IPS-15b (cell line): ENCODE results near the gene ZC3H12C.
"Not testable (repeated sequence)": the region's sequence is repeated elsewhere in the genome, so short reads cannot be mapped to it uniquely, and the experiment has no call there.

Experiments
- H3K27me3 ChIP-seq: one replicate; pipeline ENCODE4 v1.6.1; 2013; ENCODE audit warnings: low read length; ENCODE audit not compliant: control insufficient read depth, insufficient read depth
- H3K36me3 ChIP-seq: one replicate; pipeline ENCODE4 v1.6.1; 2013; ENCODE audit warnings: low read length; ENCODE audit not compliant: control insufficient read depth, insufficient read depth
- H3K4me1 ChIP-seq: one replicate; pipeline ENCODE4 v1.6.1; 2013; ENCODE audit warnings: mild to moderate bottlenecking, low read length; ENCODE audit not compliant: control insufficient read depth, insufficient read depth
- H3K4me3 ChIP-seq: one replicate; pipeline ENCODE4 v1.5.1; 2013; ENCODE audit warnings: low read depth, low read length
- H3K9ac ChIP-seq: one replicate; pipeline ENCODE4 v1.6.1; 2013; ENCODE audit warnings: low read depth, mild to moderate bottlenecking, low read length
- H3K9me3 ChIP-seq: one replicate; pipeline ENCODE4 v1.6.1; 2013; ENCODE audit warnings: mild to moderate bottlenecking, low read length; ENCODE audit not compliant: control insufficient read depth, insufficient read depth

ZC3H12C gene

GRCh38 chr11:110182886-110183285 lies 89.7 kb downstream of the ZC3H12C start:
- Histone ChIP-seq H3K4me3 (no peak overlapping the region), H3K9me3 (no peaks in the 10 kb centered on the region), H3K9ac (no peak overlapping the region), H3K4me1 (peaks cover 4% of the 10 kb centered on the region), H3K36me3 (no peaks in the 10 kb centered on the region), H3K27me3 (no peaks in the 10 kb centered on the region)

GRCh38 chr11:110184456-110184855 lies 91.3 kb downstream of the ZC3H12C start:
- no peaks in the 10 kb centered on the region for H3K36me3 ChIP-seq
- H3K9ac ChIP-seq = no peak overlapping the region
- H3K9me3 ChIP-seq = no peaks in the 10 kb centered on the region

GRCh38 chr11:110185121-110185591 lies 92.0 kb downstream of the ZC3H12C start:
- Histone ChIP-seq H3K4me3 (no peak overlapping the region), H3K9ac (no peak overlapping the region), H3K4me1 (peaks cover 4% of the 10 kb centered on the region), H3K27me3 (no peaks in the 10 kb centered on the region), H3K36me3 (no peaks in the 10 kb centered on the region), H3K9me3 (no peaks in the 10 kb centered on the region)

More at GRCh38 chr11:110184456-110184855, 91.3 kb downstream of the ZC3H12C start:
- peaks cover 4% of the 10 kb centered on the region for H3K4me1 ChIP-seq
- no peak overlapping the region for H3K4me3 ChIP-seq
- H3K27me3 ChIP-seq = no peaks in the 10 kb centered on the region

- Histone ChIP-seq H3K27me3 (no peaks in the 10 kb centered on the region), H3K4me3 (no peak overlapping the region), H3K9ac (no peak overlapping the region), H3K9me3 (no peaks in the 10 kb centered on the region), H3K36me3 (no peaks in the 10 kb centered on the region), H3K4me1 (peaks cover 4% of the 10 kb centered on the region)
Measured at GRCh38 chr11:110185599-110185998, 92.4 kb downstream of the ZC3H12C start.

GRCh38 chr11:110186456-110186855 lies 93.3 kb downstream of the ZC3H12C start:
- H3K9ac ChIP-seq = no peak overlapping the region
- no peak overlapping the region for H3K4me3 ChIP-seq
- H3K4me1 ChIP-seq = peaks cover 4% of the 10 kb centered on the region
- no peaks in the 10 kb centered on the region for H3K27me3 ChIP-seq
- H3K36me3 ChIP-seq = no peaks in the 10 kb centered on the region
- H3K9me3 ChIP-seq = no peaks in the 10 kb centered on the region

- peaks cover 4% of the 10 kb centered on the region for H3K4me1 ChIP-seq
- H3K9ac ChIP-seq = no peak overlapping the region
- H3K36me3 ChIP-seq = no peaks in the 10 kb centered on the region
- H3K9me3 ChIP-seq = no peaks in the 10 kb centered on the region
- H3K4me3 ChIP-seq = no peak overlapping the region
- no peaks in the 10 kb centered on the region for H3K27me3 ChIP-seq
Measured at GRCh38 chr11:110186867-110187266, 93.7 kb downstream of the ZC3H12C start.

- Histone ChIP-seq H3K9ac (no peak overlapping the region), H3K27me3 (no peaks in the 10 kb centered on the region), H3K9me3 (no peaks in the 10 kb centered on the region), H3K36me3 (no peaks in the 10 kb centered on the region), H3K4me1 (peaks cover 4% of the 10 kb centered on the region), H3K4me3 (no peak overlapping the region)
Measured at GRCh38 chr11:110187731-110188130, 94.5 kb downstream of the ZC3H12C start.

- H3K9ac ChIP-seq = no peak overlapping the region
- H3K9me3 ChIP-seq = no peaks in the 10 kb centered on the region
- H3K36me3 ChIP-seq = no peaks in the 10 kb centered on the region
- no peaks in the 10 kb centered on the region for H3K27me3 ChIP-seq
- no peak overlapping the region for H3K4me3 ChIP-seq
- peaks cover 4% of the 10 kb centered on the region for H3K4me1 ChIP-seq
Measured at GRCh38 chr11:110190885-110191284, 97.7 kb downstream of the ZC3H12C start.

GRCh38 chr11:110192604-110193282 lies 99.6 kb downstream of the ZC3H12C start:
- H3K9me3 ChIP-seq, H3K4me3 ChIP-seq, H3K9ac ChIP-seq, H3K27me3 ChIP-seq, H3K36me3 ChIP-seq, H3K4me1 ChIP-seq: not testable (repeated sequence)

GRCh38 chr11:110194211-110194766 lies 101.1 kb downstream of the ZC3H12C start:
- H3K27me3 ChIP-seq, H3K36me3 ChIP-seq, H3K4me3 ChIP-seq, H3K4me1 ChIP-seq, H3K9ac ChIP-seq, H3K9me3 ChIP-seq: not testable (repeated sequence)

- Histone ChIP-seq H3K36me3 (no peaks in the 10 kb centered on the region), H3K4me1 (peaks cover 10% of the 10 kb centered on the region), H3K9me3 (no peaks in the 10 kb centered on the region), H3K27me3 (no peaks in the 10 kb centered on the region), H3K9ac (no peak overlapping the region), H3K4me3 (no peak overlapping the region)
Measured at GRCh38 chr11:110196241-110196754, 103.1 kb downstream of the ZC3H12C start.

- no peaks in the 10 kb centered on the region for H3K27me3 ChIP-seq
- no peak overlapping the region for H3K4me3 ChIP-seq
- peaks cover 10% of the 10 kb centered on the region for H3K4me1 ChIP-seq
- H3K9ac ChIP-seq = no peak overlapping the region
- H3K9me3 ChIP-seq = no peaks in the 10 kb centered on the region
- no peaks in the 10 kb centered on the region for H3K36me3 ChIP-seq
Measured at GRCh38 chr11:110196884-110197420, 103.8 kb downstream of the ZC3H12C start.
